ENCODE data around the gene ATP4A.

ATP4A gene

DNA sequence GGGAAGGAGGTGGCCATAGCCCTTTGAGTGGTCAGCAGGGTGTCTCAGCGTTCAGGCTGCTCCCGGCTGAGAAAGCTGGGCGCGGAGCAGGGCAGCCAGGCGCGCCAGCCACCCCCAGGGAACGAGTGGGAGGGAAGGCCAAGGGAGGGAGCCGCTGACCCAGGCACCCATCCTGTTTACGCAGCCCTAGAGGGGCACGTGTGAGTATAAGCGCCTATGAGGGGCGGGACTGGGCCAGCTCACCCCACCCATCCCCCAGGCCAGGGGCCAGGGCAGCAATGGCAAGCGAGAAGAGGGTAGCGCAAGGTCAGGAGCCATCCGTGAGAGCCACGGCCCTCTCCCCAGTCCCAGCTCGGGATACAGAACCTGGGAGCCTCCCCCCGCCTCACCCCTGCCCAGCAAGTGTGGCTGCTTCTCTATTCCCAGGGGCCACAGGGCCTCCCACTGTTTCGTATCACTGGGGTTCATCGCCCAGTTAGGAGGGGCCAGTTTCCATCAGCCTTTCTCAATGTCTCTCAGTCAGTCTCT lies 49.1 kb downstream of the ATP4A start:
- TF ChIP-seq, protein P1, sequence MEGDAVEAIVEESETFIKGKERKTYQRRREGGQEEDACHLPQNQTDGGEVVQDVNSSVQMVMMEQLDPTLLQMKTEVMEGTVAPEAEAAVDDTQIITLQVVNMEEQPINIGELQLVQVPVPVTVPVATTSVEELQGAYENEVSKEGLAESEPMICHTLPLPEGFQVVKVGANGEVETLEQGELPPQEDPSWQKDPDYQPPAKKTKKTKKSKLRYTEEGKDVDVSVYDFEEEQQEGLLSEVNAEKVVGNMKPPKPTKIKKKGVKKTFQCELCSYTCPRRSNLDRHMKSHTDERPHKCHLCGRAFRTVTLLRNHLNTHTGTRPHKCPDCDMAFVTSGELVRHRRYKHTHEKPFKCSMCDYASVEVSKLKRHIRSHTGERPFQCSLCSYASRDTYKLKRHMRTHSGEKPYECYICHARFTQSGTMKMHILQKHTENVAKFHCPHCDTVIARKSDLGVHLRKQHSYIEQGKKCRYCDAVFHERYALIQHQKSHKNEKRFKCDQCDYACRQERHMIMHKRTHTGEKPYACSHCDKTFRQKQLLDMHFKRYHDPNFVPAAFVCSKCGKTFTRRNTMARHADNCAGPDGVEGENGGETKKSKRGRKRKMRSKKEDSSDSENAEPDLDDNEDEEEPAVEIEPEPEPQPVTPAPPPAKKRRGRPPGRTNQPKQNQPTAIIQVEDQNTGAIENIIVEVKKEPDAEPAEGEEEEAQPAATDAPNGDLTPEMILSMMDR (IDR thresholded peaks at IDR 0.05) = no peak
- Histone ChIP-seq H3K9me3 (no peaks in the 10 kb centered on the region), H3K4me3 (ENCODE audit: low read depth in 1 of 2, low read length in 1 of 2) (no peak overlapping the region), H3K27me3 (peaks cover 56% of the 10 kb centered on the region), H3K4me1 (ENCODE audit: control insufficient read depth in 1 of 2, insufficient read depth in 1 of 2, low read depth in 1 of 2, low read length in 1 of 2) (peaks cover 0 to 5% of the 10 kb centered on the region in 2 experiments), H3K27ac (no peak overlapping the region), H3K36me3 (no peaks in the 10 kb centered on the region)

DNA sequence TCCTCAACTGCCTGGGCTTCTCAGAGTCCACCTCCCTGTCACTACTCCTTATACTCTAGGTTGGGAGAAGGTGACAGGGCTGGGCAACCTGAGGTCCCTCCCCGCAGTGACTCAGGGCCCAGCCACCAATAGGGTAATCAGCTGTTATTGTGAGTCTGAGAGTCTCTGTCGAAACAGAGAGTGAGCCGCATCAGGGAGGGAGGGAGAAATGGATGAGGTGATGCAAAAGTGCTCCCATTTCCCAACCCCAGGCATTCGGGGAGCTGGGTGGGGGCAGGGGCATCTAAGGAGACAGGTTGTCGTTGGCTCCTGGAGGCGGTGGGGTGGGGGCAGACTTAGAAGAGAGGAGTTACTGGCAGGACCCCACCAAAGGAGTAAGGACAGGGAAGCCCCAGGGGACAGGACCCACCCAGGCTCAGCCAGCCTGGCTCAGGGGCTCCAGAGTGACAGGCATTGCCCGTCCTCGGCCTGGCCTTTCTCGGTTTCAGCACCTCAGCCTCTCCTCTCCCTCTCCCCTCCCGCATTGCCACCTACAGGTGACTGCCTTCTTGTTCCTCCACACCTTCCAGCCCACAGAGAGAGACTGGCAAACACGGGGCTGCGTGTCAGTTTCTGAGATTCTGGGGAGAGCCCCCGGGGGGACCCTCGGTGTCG lies 49.7 kb downstream of the ATP4A start, which contains the start of gene DMKN:
DMKN (minus strand) TSS at position 22 of the 654 bp plus-strand sequence. CDS start 174 bp downstream, outside the sequence.
- H3K9me3 ChIP-seq = no peaks in the 10 kb centered on the region
- H3K4me3 ChIP-seq (ENCODE audit: low read depth in 1 of 2, low read length in 1 of 2) = no peak within 1 kb of the TSS
- peaks cover 0 to 5% of the 10 kb centered on the region in 2 experiments for H3K4me1 ChIP-seq (ENCODE audit: control insufficient read depth in 1 of 2, insufficient read depth in 1 of 2, low read depth in 1 of 2, low read length in 1 of 2)
- peaks cover 62% of the 10 kb centered on the region for H3K27me3 ChIP-seq
- no peaks in the 10 kb centered on the region for H3K36me3 ChIP-seq
- H3K27ac ChIP-seq = no peak within 1 kb of the TSS
- TF ChIP-seq, protein P1 (IDR thresholded peaks at IDR 0.05) = no peak

DNA sequence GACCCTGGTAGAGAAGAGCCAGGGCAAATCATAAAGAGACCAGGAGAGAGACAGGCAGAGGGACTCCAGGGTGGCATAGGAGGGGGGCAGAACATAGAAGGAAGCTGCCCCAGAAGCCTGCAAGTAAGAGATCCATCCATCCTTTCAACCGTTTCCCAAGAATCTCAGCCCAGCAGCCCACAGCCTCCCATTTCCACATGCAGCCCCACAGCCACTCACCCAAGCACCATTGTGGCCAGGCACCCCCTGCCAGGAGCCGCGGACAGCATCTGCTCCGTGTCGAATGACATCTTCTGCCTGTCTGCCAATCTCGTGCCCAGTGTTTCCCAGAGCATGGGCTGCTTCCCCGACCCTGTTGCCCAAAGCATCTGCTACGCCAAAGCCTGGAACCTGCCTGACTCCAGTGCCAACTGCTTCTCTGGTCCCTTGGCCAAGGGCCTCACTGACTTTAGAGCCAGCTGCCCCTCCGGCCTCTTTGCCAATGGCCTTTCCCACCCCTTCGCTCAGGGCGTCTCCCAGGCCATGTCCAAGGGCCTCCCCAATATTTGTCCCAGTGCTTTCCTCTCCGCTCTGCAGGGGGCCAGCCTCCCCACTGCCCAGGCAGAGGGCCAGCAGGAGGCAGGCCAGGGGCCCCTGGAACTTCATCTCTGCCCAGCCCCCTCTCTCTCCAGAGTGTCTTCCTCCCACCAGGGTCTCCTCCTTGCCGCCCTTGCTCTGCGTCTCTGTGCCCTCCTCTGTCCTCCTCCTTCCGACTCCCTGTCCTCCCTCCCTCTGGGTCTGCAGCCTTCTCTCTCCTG lies 50.4 kb downstream of the ATP4A start:
- H3K4me3 ChIP-seq (ENCODE audit: low read depth in 1 of 2, low read length in 1 of 2) = no peak overlapping the region
- no peaks in the 10 kb centered on the region for H3K36me3 ChIP-seq
- TF ChIP-seq, protein P1 (IDR thresholded peaks at IDR 0.05) = no peak
- H3K9me3 ChIP-seq = no peaks in the 10 kb centered on the region
- H3K4me1 ChIP-seq (ENCODE audit: control insufficient read depth in 1 of 2, insufficient read depth in 1 of 2, low read depth in 1 of 2, low read length in 1 of 2) = peaks cover 0 to 5% of the 10 kb centered on the region in 2 experiments
- H3K27me3 ChIP-seq = peaks cover 70% of the 10 kb centered on the region
- no peak overlapping the region for H3K27ac ChIP-seq

DNA sequence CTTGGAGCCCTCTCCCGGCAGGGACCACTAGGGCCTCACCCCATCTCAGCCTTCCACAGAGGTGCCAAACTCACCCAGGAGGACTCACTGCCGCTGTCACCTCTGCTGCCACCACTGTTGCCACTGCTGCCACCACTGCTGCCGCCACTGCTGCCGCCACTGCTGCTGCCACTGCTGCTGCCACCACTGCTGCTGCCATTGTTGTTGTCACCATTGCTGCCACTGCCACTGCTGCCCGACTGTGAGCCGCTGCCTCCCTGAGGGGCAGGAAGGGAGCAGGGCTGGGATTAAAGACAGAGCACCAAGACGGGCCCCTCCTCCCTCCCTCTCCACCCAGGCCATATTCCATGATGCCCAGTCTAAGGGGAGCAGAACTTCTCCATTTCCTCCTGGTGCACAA lies 52.1 kb downstream of the ATP4A start:
- TF ChIP-seq, protein P1 (IDR thresholded peaks at IDR 0.05) = no peak
- H3K9me3 ChIP-seq = no peaks in the 10 kb centered on the region
- H3K27me3 ChIP-seq = peaks cover 86% of the 10 kb centered on the region
- no peaks in the 10 kb centered on the region for H3K36me3 ChIP-seq
- no peak overlapping the region for H3K27ac ChIP-seq
- no peak overlapping the region for H3K4me3 ChIP-seq (ENCODE audit: low read depth in 1 of 2, low read length in 1 of 2)
- peaks cover 0 to 5% of the 10 kb centered on the region in 2 experiments for H3K4me1 ChIP-seq (ENCODE audit: control insufficient read depth in 1 of 2, insufficient read depth in 1 of 2, low read depth in 1 of 2, low read length in 1 of 2)

DNA sequence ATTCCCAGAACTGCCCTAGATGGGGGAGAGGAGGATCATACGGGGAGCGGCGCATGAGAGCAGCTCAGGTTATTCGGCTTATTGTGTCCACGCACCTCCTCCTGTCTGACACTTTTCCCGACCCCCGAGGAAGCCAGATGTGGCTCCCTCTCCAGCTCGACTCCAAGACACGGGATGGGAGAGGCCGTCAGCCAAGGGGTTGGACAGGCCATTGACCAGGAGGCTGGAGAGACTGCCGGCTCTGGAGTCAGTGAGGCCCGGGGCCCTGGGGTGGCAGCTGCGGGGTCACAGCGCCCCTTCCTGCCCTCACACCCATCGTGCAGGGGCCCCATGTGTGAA lies 52.9 kb downstream of the ATP4A start:
- Histone ChIP-seq H3K36me3 (no peaks in the 10 kb centered on the region), H3K27me3 (peaks cover 94% of the 10 kb centered on the region), H3K27ac (no peak overlapping the region), H3K4me1 (ENCODE audit: control insufficient read depth in 1 of 2, insufficient read depth in 1 of 2, low read depth in 1 of 2, low read length in 1 of 2) (peaks cover 0 to 5% of the 10 kb centered on the region in 2 experiments), H3K9me3 (no peaks in the 10 kb centered on the region), H3K4me3 (ENCODE audit: low read depth in 1 of 2, low read length in 1 of 2) (no peak overlapping the region)
- TF ChIP-seq, protein P1 (IDR thresholded peaks at IDR 0.05) = no peak

Measured in neutrophil (primary cell).